LHCN-M2 (cell line): ENCODE data around the gene NHSL1. TPM values are rescaled to one million over a fixed set of nuclear protein-coding genes. Genes with fewer than 3 reads are reported as not detected.
"Not testable (repeated sequence)": the region's sequence is repeated elsewhere in the genome, so short reads cannot be mapped to it uniquely, and the experiment has no call there.

ENCODE experiments used
- DNase-seq: peaks from one replicate; pipeline ENCODE4 v3.0.0-alpha.2; 2012; ENCODE audit warnings: low read depth
- total RNA-seq: library from RNA; depleted of rRNA; stranded (reverse); fragments of >200 nt; gene quantifications from 2 replicates; pipeline ENCODE4 v1.2.3, GENCODE V29; 2014

The NHSL1 gene
- total RNA-seq, 1 experiment from 2014 or later = 21.4 TPM

GRCh38 chr6:138428944-138429598, 70.2 kb downstream of the NHSL1 start:
- DNase-seq = peak; percentile 65

GRCh38 chr6:138427701-138428100, 71.6 kb downstream of the NHSL1 start:
- no peak for DNase-seq

- DNase-seq = no peak
These were observed 72.7 kb downstream of the NHSL1 start for GRCh38 chr6:138426500-138427123.

GRCh38 chr6:138425256-138425655, 74.0 kb downstream of the NHSL1 start:
- not testable (repeated sequence) for DNase-seq

GRCh38 chr6:138424004-138424904, 75.0 kb downstream of the NHSL1 start:
- DNase-seq = no peak

- DNase-seq = no peak
These were observed 76.4 kb downstream of the NHSL1 start for GRCh38 chr6:138422861-138423260.

- no peak for DNase-seq
These were observed 77.7 kb downstream of the NHSL1 start for GRCh38 chr6:138421608-138422007.

GRCh38 chr6:138421089-138421488, 78.2 kb downstream of the NHSL1 start:
- DNase-seq = no peak

GRCh38 chr6:138420356-138420755, 78.9 kb downstream of the NHSL1 start:
- DNase-seq = no peak

GRCh38 chr6:138419766-138420165, 79.5 kb downstream of the NHSL1 start:
- no peak for DNase-seq

GRCh38 chr6:138418118-138418742, 81.1 kb downstream of the NHSL1 start:
- DNase-seq = no peak

- DNase-seq = no peak
These were observed 81.7 kb downstream of the NHSL1 start for GRCh38 chr6:138417493-138418117.

GRCh38 chr6:138416206-138416605, 83.1 kb downstream of the NHSL1 start:
- peak; percentile 8 for DNase-seq

GRCh38 chr6:138415125-138415524, 84.2 kb downstream of the NHSL1 start:
- no peak for DNase-seq

- DNase-seq = peak; percentile 84
These were observed 88.1 kb downstream of the NHSL1 start for GRCh38 chr6:138410972-138411880.

- DNase-seq = peak; percentile 29
These were observed 89.1 kb downstream of the NHSL1 start for GRCh38 chr6:138410048-138410735.

- no peak for DNase-seq
These were observed 92.9 kb downstream of the NHSL1 start for GRCh38 chr6:138406443-138406842.

- DNase-seq = no peak
These were observed 93.4 kb downstream of the NHSL1 start for GRCh38 chr6:138405816-138406413.

GRCh38 chr6:138404666-138405337, 94.5 kb downstream of the NHSL1 start:
- no peak for DNase-seq
